ENCODE data around the gene CHST15. TPM values are rescaled to one million over a fixed set of nuclear protein-coding genes. Genes with fewer than 3 reads are reported as not detected.

CHST15 gene
- total RNA-seq, 1 donor from 2014 or later: 0.18 TPM

- Mint-ChIP-seq H3K4me1 (ENCODE audit: low read depth) (no peaks in the 10 kb centered on the region), H3K27me3 (ENCODE audit: insufficient read depth) (peaks cover under 1% of the 10 kb centered on the region), H3K27ac (no peak overlapping the region), H3K4me3 (no peak overlapping the region), H3K36me3 (ENCODE audit: low read depth) (no peaks in the 10 kb centered on the region), H3K9me3 (no peaks in the 10 kb centered on the region)
- DNase-seq (ENCODE audit: low spot score): no peak
- intact Hi-C loops (cut with micrococcal nuclease): no loop called here
Measured at GRCh38 chr10:124117833-124118232, 24.4 kb upstream of the CHST15 start.

- H3K4me3 Mint-ChIP-seq: no peak overlapping the region
- intact Hi-C loops (cut with micrococcal nuclease): no loop called here
- H3K9me3 Mint-ChIP-seq: no peaks in the 10 kb centered on the region
- no peak for DNase-seq (ENCODE audit: low spot score)
- H3K27me3 Mint-ChIP-seq (ENCODE audit: insufficient read depth): peaks cover 3% of the 10 kb centered on the region
- no peak overlapping the region for H3K27ac Mint-ChIP-seq
- no peaks in the 10 kb centered on the region for H3K4me1 Mint-ChIP-seq (ENCODE audit: low read depth)
- no peaks in the 10 kb centered on the region for H3K36me3 Mint-ChIP-seq (ENCODE audit: low read depth)
Measured at GRCh38 chr10:124117511-124117785, 24.1 kb upstream of the CHST15 start.

- no peaks in the 10 kb centered on the region for H3K4me1 Mint-ChIP-seq (ENCODE audit: low read depth)
- intact Hi-C loops (cut with micrococcal nuclease): no loop called here
- no peaks in the 10 kb centered on the region for H3K36me3 Mint-ChIP-seq (ENCODE audit: low read depth)
- no peak overlapping the region for H3K27ac Mint-ChIP-seq
- no peak for DNase-seq (ENCODE audit: low spot score)
- peaks cover 3% of the 10 kb centered on the region for H3K27me3 Mint-ChIP-seq (ENCODE audit: insufficient read depth)
- H3K9me3 Mint-ChIP-seq: no peaks in the 10 kb centered on the region
- no peak overlapping the region for H3K4me3 Mint-ChIP-seq
Measured at GRCh38 chr10:124116771-124117510, 23.5 kb upstream of the CHST15 start.

DNA sequence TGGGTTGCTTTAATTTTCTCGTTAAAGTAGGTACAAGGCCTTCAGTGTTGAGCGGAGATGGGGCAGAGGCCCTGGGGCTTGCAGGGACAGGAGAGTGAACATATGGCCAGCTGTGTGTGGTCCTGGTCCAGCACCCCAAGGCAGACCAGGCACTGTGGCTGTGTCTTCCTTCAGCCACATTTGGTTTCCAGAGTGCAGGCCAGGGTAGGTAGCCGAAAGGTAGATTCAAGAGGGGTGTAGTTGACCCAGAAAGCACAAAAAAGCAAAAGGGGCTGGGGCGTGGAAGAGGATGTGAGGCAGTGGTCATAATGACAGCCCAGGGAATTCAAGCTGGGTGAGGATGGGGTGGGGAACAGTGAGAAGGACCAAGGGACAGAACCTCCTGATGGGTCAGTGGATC lies 21.3 kb upstream of the CHST15 start:
- DNase-seq (ENCODE audit: low spot score): no peak
- Mint-ChIP-seq H3K4me3 (no peak overlapping the region), H3K9me3 (no peaks in the 10 kb centered on the region), H3K27me3 (ENCODE audit: insufficient read depth) (peaks cover 8% of the 10 kb centered on the region), H3K27ac (no peak overlapping the region), H3K36me3 (ENCODE audit: low read depth) (no peaks in the 10 kb centered on the region), H3K4me1 (ENCODE audit: low read depth) (no peaks in the 10 kb centered on the region)
- intact Hi-C loops (cut with micrococcal nuclease): no loop called here

- Mint-ChIP-seq H3K36me3 (ENCODE audit: low read depth) (no peaks in the 10 kb centered on the region), H3K4me1 (ENCODE audit: low read depth) (no peaks in the 10 kb centered on the region), H3K9me3 (no peaks in the 10 kb centered on the region), H3K27me3 (ENCODE audit: insufficient read depth) (peaks cover 8% of the 10 kb centered on the region), H3K27ac (no peak overlapping the region), H3K4me3 (no peak overlapping the region)
- DNase-seq (ENCODE audit: low spot score): no peak
- intact Hi-C loops (cut with micrococcal nuclease): no loop called here
Measured at GRCh38 chr10:124112891-124113580, 19.6 kb upstream of the CHST15 start.

DNA sequence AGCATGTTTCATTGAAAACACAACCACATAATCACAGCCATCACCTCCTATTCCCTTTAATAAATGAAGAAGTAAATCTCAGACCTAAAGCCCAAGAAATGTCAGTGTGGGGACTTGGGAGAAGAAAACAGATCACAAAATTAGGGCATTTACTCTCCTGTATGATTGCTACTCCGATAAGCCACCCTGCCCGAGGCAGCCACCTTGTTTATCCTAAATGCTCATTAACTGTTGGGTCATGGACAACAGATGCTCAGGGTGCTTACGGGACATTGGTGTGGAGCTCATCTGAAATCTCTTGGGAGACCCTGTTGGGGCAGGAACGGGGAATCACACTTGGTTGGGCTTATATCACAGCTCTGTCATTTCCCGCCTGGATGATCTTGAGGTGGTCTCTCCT lies 17.5 kb upstream of the CHST15 start:
- Mint-ChIP-seq H3K27ac (no peak overlapping the region), H3K9me3 (no peaks in the 10 kb centered on the region), H3K4me1 (ENCODE audit: low read depth) (peaks cover 6% of the 10 kb centered on the region), H3K36me3 (ENCODE audit: low read depth) (no peaks in the 10 kb centered on the region), H3K4me3 (no peak overlapping the region), H3K27me3 (ENCODE audit: insufficient read depth) (peaks cover 8% of the 10 kb centered on the region)
- intact Hi-C loops (cut with micrococcal nuclease): no loop called here
- DNase-seq (ENCODE audit: low spot score): no peak

DNA sequence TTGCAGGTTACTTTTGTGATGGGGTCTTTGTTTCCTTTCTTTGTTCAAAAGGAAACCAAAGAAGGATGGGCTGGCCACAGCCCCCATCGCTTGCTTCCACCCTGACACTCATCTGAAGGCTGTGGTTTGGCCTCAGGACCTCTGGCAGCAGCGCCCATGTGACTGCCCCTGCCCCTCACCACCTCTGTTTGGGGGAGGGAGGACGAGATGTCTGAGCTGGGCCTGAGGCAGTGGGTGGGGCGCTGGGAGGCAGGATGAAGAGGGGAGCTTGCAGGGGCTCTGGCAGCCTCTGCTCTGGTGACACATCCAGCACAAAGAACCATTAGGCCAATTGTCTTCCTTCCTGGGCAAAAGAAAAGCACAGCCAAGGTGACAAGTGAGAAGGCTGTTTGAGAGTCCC lies 15.9 kb upstream of the CHST15 start:
- H3K4me3 Mint-ChIP-seq: no peak overlapping the region
- intact Hi-C loops (cut with micrococcal nuclease): no loop called here
- no peaks in the 10 kb centered on the region for H3K9me3 Mint-ChIP-seq
- peaks cover 6% of the 10 kb centered on the region for H3K4me1 Mint-ChIP-seq (ENCODE audit: low read depth)
- DNase-seq (ENCODE audit: low spot score): no peak
- no peak overlapping the region for H3K27ac Mint-ChIP-seq
- peaks cover 11% of the 10 kb centered on the region for H3K27me3 Mint-ChIP-seq (ENCODE audit: insufficient read depth)
- no peaks in the 10 kb centered on the region for H3K36me3 Mint-ChIP-seq (ENCODE audit: low read depth)

GRCh38 chr10:124107072-124107471 lies 13.7 kb upstream of the CHST15 start:
- Mint-ChIP-seq H3K27me3 (ENCODE audit: insufficient read depth) (peaks cover 8% of the 10 kb centered on the region), H3K9me3 (no peaks in the 10 kb centered on the region), H3K4me1 (ENCODE audit: low read depth) (peaks cover 6% of the 10 kb centered on the region), H3K4me3 (no peak overlapping the region), H3K27ac (no peak overlapping the region), H3K36me3 (ENCODE audit: low read depth) (no peaks in the 10 kb centered on the region)
- intact Hi-C loops (cut with micrococcal nuclease): no loop called here
- DNase-seq (ENCODE audit: low spot score): no peak

DNA sequence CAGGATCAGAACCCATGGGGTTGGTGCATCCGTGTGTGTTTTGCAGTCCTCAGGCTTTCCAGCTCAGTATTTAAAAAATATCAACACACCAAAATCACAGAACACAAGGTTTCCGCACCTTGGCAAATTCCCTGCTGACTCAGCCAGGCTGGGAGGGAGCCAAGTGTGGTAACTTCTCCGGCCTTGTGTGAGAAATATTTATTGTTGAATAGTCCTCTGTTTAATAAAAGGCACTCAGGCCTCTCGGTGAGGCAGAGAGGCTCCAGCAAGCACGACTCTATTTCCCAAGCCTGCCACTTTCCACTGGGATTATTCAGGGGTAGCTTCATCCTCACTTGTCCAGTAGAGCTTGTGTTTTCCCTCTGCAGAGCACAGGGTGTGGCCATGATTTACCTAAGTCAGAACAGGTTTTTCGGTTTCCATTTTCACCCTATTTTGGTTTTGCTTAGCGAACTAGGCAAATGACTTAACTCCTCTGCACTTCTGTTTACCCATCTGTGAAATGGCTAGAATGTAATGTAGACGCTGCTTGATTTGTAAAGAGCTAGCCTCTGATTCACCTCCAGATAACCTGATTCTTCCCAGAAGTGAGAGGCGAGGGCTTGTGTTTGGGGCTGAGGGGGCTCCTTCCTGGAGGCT lies 13.0 kb upstream of the CHST15 start:
- H3K4me3 Mint-ChIP-seq: no peak overlapping the region
- peaks cover 7% of the 10 kb centered on the region for H3K27me3 Mint-ChIP-seq (ENCODE audit: insufficient read depth)
- peaks cover 6% of the 10 kb centered on the region for H3K4me1 Mint-ChIP-seq (ENCODE audit: low read depth)
- intact Hi-C loops (cut with micrococcal nuclease): no loop called here
- no peak overlapping the region for H3K27ac Mint-ChIP-seq
- no peaks in the 10 kb centered on the region for H3K36me3 Mint-ChIP-seq (ENCODE audit: low read depth)
- no peaks in the 10 kb centered on the region for H3K9me3 Mint-ChIP-seq
- no peak for DNase-seq (ENCODE audit: low spot score)

DNA sequence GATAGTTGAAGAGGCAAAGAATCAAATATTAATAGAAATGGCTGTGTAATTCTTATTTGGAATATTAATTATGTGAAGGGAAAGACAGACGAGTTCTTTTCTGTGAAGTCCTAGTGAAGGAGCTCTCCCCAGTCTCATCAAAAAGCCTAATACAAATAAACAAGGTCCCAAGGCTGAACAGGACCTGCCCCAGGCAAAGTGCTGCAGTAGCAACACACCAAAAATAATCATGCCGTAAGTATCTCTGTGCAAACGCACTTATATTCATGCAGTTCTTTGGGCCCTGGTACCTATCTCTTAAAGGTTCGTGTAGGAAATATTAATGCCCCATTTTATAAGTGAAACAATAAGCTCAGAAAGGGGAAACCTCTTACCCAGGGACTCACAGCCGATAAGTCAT lies 12.2 kb upstream of the CHST15 start:
- intact Hi-C loops (cut with micrococcal nuclease): no loop called here
- no peaks in the 10 kb centered on the region for H3K9me3 Mint-ChIP-seq
- no peaks in the 10 kb centered on the region for H3K36me3 Mint-ChIP-seq (ENCODE audit: low read depth)
- H3K4me3 Mint-ChIP-seq: no peak overlapping the region
- H3K27ac Mint-ChIP-seq: no peak overlapping the region
- peaks cover 6% of the 10 kb centered on the region for H3K4me1 Mint-ChIP-seq (ENCODE audit: low read depth)
- no peak for DNase-seq (ENCODE audit: low spot score)
- H3K27me3 Mint-ChIP-seq (ENCODE audit: insufficient read depth): peaks cover 2% of the 10 kb centered on the region

- intact Hi-C loops (cut with micrococcal nuclease): no loop called here
- Mint-ChIP-seq H3K27me3 (ENCODE audit: insufficient read depth) (peaks cover 2% of the 10 kb centered on the region), H3K9me3 (no peaks in the 10 kb centered on the region), H3K4me1 (ENCODE audit: low read depth) (peaks cover 6% of the 10 kb centered on the region), H3K27ac (no peak overlapping the region), H3K36me3 (ENCODE audit: low read depth) (no peaks in the 10 kb centered on the region), H3K4me3 (no peak overlapping the region)
- no peak for DNase-seq (ENCODE audit: low spot score)
Measured at GRCh38 chr10:124105045-124105444, 11.6 kb upstream of the CHST15 start.

DNA sequence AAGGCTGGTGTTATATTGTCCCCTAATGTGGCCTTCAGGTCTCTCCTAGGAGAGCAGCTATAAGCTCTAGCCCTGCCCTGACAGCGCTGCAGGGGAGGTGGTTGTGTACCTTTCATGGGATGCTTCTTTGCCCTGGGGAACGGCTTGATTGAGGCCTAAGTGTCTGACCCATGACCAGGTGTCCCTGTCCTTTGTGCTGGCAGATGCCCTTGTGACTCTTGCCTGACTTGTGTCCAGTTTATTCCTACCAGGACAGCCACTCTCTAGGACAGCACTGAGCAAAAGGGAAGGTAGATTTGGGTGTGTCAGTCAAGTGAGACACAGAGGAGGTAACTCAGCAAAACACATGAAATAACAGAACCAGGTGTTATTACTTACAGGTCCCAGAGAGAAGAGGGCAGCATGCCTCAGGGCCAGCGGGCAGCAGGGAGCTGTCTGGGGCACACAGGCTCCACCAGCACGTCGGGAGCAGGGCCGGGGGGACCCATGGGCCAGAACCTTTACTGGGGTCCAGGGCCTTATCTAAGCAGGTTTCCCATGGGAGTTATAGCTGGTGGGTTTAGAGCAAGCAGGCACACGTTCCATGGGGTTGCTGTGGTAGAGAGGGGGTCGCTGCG lies 10.7 kb upstream of the CHST15 start:
- Mint-ChIP-seq H3K9me3 (no peaks in the 10 kb centered on the region), H3K4me1 (ENCODE audit: low read depth) (peaks cover 6% of the 10 kb centered on the region), H3K27me3 (ENCODE audit: insufficient read depth) (peaks cover 2% of the 10 kb centered on the region), H3K27ac (no peak overlapping the region), H3K4me3 (no peak overlapping the region), H3K36me3 (ENCODE audit: low read depth) (no peaks in the 10 kb centered on the region)
- intact Hi-C loops (cut with micrococcal nuclease): no loop called here
- DNase-seq (ENCODE audit: low spot score): no peak

DNA sequence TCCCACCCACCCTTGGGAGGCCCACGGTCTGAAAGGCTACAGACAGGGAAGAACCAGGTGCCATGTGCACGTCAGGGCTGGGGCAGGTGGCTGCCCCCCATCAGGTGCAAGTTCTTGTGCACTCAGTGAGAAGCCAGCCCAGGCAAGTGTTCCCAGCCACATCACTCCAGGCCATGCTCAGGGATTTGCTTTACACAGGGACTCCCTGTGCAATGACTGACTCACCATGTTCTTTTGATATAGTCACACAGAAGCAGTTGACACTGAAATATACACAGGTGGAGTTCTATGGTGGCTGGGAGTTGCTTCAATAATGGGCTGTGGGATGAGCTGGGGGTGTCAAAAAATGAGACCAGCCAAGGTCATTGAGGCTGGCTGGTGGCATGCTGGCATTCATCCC lies 8.0 kb upstream of the CHST15 start:
- H3K27ac Mint-ChIP-seq: no peak overlapping the region
- intact Hi-C loops (cut with micrococcal nuclease): no loop called here
- H3K4me3 Mint-ChIP-seq: no peak overlapping the region
- H3K36me3 Mint-ChIP-seq (ENCODE audit: low read depth): no peaks in the 10 kb centered on the region
- H3K27me3 Mint-ChIP-seq (ENCODE audit: insufficient read depth): peaks cover 11% of the 10 kb centered on the region
- DNase-seq (ENCODE audit: low spot score): no peak
- H3K4me1 Mint-ChIP-seq (ENCODE audit: low read depth): peaks cover 1% of the 10 kb centered on the region
- H3K9me3 Mint-ChIP-seq: peaks cover 3% of the 10 kb centered on the region
